ENCODE data around the gene CHST5.
"Not testable (repeated sequence)": the region's sequence is repeated elsewhere in the genome, so short reads cannot be mapped to it uniquely, and the experiment has no call there.

GRCh38 chr16:75545879-75546278 lies 10.0 kb upstream of the CHST5 start:
- TF ChIP-seq CTCF (IDR thresholded peaks at IDR 0.05); GABPA (IDR thresholded peaks at IDR 0.05; ENCODE audit: low read depth); USF2 (IDR thresholded peaks at IDR 0.05; ENCODE audit: borderline replicate concordance, low read depth, low read length); RXRA (IDR thresholded peaks at IDR 0.05; ENCODE audit: borderline replicate concordance, low read depth); POLR2AphosphoS5 (IDR thresholded peaks at IDR 0.05; ENCODE audit: low read depth, low read length); YY1 (IDR thresholded peaks at IDR 0.05; ENCODE audit: low read depth); SMC3 (IDR thresholded peaks at IDR 0.05; ENCODE audit: low read depth, low read length); EZH2phosphoT487 (IDR thresholded peaks at IDR 0.05; ENCODE audit: borderline replicate concordance, low read depth); MXI1 (IDR thresholded peaks at IDR 0.05; ENCODE audit: low read depth, low read length); REST (IDR thresholded peaks at IDR 0.05; ENCODE audit: low read depth, low read length); EP300 (IDR thresholded peaks at IDR 0.05; ENCODE audit: borderline replicate concordance in 1 of 2, low read depth in 1 of 2, low read length in 1 of 2); CHD2 (IDR thresholded peaks at IDR 0.05; ENCODE audit: low read length, partially characterized antibody); TAF1 (IDR thresholded peaks at IDR 0.05; ENCODE audit: borderline replicate concordance, low read depth, low read length); RCOR1 (IDR thresholded peaks at IDR 0.05; ENCODE audit: low read length): not testable (repeated sequence)

Measured in SK-N-SH (cell line).